ENCODE results near the gene MGRN1.
A peak's percentile ranks its signal among the peaks of the same experiment; 100 is the strongest.

The MGRN1 gene

DNA sequence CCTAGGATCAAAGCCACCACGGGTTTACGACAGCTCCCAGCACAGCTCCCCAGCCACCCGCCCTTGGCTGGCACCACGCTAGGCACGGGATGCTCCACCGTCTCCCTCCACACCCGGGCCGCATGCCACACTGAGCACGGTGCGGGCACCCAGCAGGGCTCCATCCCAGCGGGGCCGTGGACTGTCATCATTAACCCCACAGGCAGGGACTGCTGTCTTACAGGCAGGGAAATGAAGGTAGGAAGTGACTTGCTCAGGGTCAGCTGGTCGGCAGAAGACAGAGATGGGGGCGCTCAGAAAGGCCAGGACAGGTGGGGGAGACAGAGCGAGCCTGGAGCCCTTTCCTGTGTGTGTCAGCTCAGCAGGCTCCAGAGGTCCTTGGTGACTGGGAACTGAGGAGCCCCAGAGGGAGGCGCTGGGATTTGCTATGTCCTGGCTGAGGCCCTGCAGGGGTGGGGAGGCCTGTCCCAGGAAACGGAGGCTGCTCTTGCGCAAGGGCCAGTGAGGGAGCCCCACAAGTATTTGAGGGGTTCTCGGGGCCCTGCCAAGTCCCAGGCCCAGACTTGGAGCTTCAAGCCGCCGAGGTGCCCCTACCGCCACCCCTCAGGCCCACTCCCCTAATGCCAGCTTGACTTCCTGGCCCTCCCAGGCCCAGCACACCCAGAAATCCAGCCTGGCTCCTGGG lies 13.1 kb upstream of the MGRN1 start:
- H3K27ac Mint-ChIP-seq, result peak overlapping the region; percentile 30
- no peak overlapping the region for H3K4me3 Mint-ChIP-seq
- no peaks in the 10 kb centered on the region for H3K9me3 Mint-ChIP-seq
- no peaks in the 10 kb centered on the region for H3K27me3 Mint-ChIP-seq
- peaks cover 45% of the 10 kb centered on the region for H3K4me1 Mint-ChIP-seq (ENCODE audit: low read depth)
- intact Hi-C loops (cut with micrococcal nuclease), result no loop called here
- H3K36me3 Mint-ChIP-seq (ENCODE audit: low read depth), result peaks cover 51% of the 10 kb centered on the region

GRCh38 chr16:4612474-4612931 lies 12.1 kb upstream of the MGRN1 start:
- H3K36me3 Mint-ChIP-seq (ENCODE audit: low read depth), result peaks cover 41% of the 10 kb centered on the region
- H3K9me3 Mint-ChIP-seq, result no peaks in the 10 kb centered on the region
- H3K4me1 Mint-ChIP-seq (ENCODE audit: low read depth), result peaks cover 55% of the 10 kb centered on the region
- no peak overlapping the region for H3K27ac Mint-ChIP-seq
- H3K4me3 Mint-ChIP-seq, result peak overlapping the region; percentile 81
- intact Hi-C loops (cut with micrococcal nuclease), result no loop called here
- H3K27me3 Mint-ChIP-seq, result no peaks in the 10 kb centered on the region

DNA sequence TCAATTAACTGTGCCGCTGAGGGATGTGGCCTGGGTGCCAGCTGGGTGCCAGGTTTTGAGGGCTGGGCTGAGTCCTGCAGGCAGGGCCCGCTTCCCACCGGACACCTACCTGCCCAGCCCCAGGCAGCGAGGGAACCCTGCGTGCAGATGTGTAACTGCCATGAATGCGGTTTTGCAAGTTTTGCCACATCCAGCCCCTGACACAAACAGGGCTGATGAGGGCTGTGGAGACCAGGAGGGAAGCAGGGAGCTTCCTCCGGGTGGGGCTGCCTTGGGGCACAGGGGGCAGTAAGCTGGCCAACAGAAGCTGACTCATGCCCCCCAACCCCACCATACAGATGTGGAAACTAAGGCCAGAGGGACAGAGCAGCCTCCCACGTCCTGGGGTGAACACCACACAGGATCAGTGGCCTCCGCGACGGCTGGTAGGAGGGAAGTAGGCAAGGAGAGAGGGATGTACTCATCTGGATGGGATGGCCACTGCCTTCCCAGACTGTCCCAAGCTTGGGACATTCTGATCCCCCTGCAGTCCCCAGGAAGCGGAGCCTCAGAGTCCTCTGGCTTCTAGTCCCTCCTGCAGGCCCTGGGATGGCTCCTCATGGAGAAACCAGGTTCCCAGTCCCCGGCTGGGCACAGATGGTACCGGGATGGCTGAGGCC lies 11.5 kb upstream of the MGRN1 start:
- Mint-ChIP-seq H3K4me3 (peak overlapping the region; percentile 81), H3K36me3 (ENCODE audit: low read depth) (peaks cover 35% of the 10 kb centered on the region), H3K4me1 (ENCODE audit: low read depth) (peaks cover 61% of the 10 kb centered on the region), H3K27ac (peak overlapping the region; percentile 57), H3K27me3 (no peaks in the 10 kb centered on the region), H3K9me3 (no peaks in the 10 kb centered on the region)
- intact Hi-C loops (cut with micrococcal nuclease), result no loop called here

- Mint-ChIP-seq H3K27me3 (no peaks in the 10 kb centered on the region), H3K27ac (peak overlapping the region; percentile 98), H3K9me3 (no peaks in the 10 kb centered on the region), H3K4me1 (ENCODE audit: low read depth) (peaks cover 61% of the 10 kb centered on the region), H3K4me3 (peak overlapping the region; percentile 81), H3K36me3 (ENCODE audit: low read depth) (peaks cover 27% of the 10 kb centered on the region)
- intact Hi-C loops (cut with micrococcal nuclease), result no loop called here
Measured at GRCh38 chr16:4613636-4614570, 10.7 kb upstream of the MGRN1 start.

DNA sequence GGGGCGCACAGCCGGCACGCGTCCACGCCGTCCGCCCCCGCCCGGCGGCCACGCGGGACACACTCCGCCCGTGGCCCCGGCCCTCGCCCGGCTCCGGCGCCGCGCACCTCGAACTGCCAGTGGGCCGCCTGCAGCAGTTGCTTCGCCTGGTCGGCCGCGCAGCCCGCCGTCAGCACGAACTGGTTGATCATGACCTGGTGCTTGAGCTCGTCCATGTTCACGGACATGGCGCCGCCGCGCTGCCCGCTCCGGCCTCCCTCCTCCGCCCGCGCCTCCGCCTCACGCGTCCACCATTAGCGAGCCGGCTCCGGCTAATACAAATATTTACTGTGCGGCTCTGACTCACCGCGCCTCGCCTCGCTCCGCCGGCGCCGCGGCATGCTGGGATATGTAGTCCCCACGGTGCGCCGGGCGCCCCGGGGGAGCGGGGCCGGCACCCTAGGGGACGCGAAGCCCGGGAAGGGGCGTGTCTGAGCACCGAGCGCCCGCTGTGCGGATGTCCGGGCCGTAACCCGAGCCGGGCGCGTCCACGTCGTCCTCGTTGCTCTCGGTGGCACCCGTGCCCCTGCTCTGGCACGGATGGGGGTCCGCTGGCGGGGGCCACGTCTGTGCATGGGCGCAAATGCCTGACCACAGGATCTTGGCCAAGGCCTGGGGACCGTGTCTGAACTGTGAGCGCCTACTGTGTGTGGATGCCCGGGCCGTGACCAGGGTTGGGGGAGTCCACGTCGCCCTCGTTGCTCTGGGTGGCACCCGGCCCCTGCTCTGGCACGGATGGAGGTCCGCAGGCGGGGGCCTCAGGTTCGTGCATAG lies 9.8 kb upstream of the MGRN1 start, which contains the start of gene UBALD1:
TSS of gene UBALD1 (minus strand) at position 318 of the 813 bp plus-strand sequence. CDS start at position 227, 91 bp downstream.
- Mint-ChIP-seq H3K4me3 (peak within 1 kb of the TSS; percentile 81), H3K27ac (peak within 1 kb of the TSS; percentile 98), H3K9me3 (no peaks in the 10 kb centered on the region), H3K36me3 (ENCODE audit: low read depth) (peaks cover 18% of the 10 kb centered on the region), H3K27me3 (no peaks in the 10 kb centered on the region), H3K4me1 (ENCODE audit: low read depth) (peaks cover 61% of the 10 kb centered on the region)
- intact Hi-C loops (cut with micrococcal nuclease), result no loop called here

GRCh38 chr16:4615384-4616046 lies 9.1 kb upstream of the MGRN1 start:
- H3K27me3 Mint-ChIP-seq, result no peaks in the 10 kb centered on the region
- peaks cover 61% of the 10 kb centered on the region for H3K4me1 Mint-ChIP-seq (ENCODE audit: low read depth)
- no peaks in the 10 kb centered on the region for H3K9me3 Mint-ChIP-seq
- H3K36me3 Mint-ChIP-seq (ENCODE audit: low read depth), result peaks cover 15% of the 10 kb centered on the region
- peak overlapping the region; percentile 98 for H3K27ac Mint-ChIP-seq
- peak overlapping the region; percentile 81 for H3K4me3 Mint-ChIP-seq
- intact Hi-C loops (cut with micrococcal nuclease), result loop anchor here (1.0 kb wide), 1 partner anchor 9 kb away; the partner anchor contains the start of gene MGRN1

GRCh38 chr16:4616047-4616811 lies 8.4 kb upstream of the MGRN1 start:
- no peaks in the 10 kb centered on the region for H3K9me3 Mint-ChIP-seq
- no peaks in the 10 kb centered on the region for H3K27me3 Mint-ChIP-seq
- peak overlapping the region; percentile 98 for H3K27ac Mint-ChIP-seq
- intact Hi-C loops (cut with micrococcal nuclease), result loop anchor here (1.0 kb wide), 1 partner anchor 8 kb away; the partner anchor contains the start of gene MGRN1
- peak overlapping the region; percentile 86 for H3K4me3 Mint-ChIP-seq
- peaks cover 10% of the 10 kb centered on the region for H3K36me3 Mint-ChIP-seq (ENCODE audit: low read depth)
- H3K4me1 Mint-ChIP-seq (ENCODE audit: low read depth), result peaks cover 54% of the 10 kb centered on the region

- peak overlapping the region; percentile 98 for H3K27ac Mint-ChIP-seq
- intact Hi-C loops (cut with micrococcal nuclease), result no loop called here
- no peaks in the 10 kb centered on the region for H3K27me3 Mint-ChIP-seq
- peaks cover 6% of the 10 kb centered on the region for H3K36me3 Mint-ChIP-seq (ENCODE audit: low read depth)
- H3K4me1 Mint-ChIP-seq (ENCODE audit: low read depth), result peaks cover 42% of the 10 kb centered on the region
- no peaks in the 10 kb centered on the region for H3K9me3 Mint-ChIP-seq
- H3K4me3 Mint-ChIP-seq, result no peak overlapping the region
Measured at GRCh38 chr16:4617880-4618279, 6.7 kb upstream of the MGRN1 start.

- no peaks in the 10 kb centered on the region for H3K27me3 Mint-ChIP-seq
- H3K4me3 Mint-ChIP-seq, result no peak overlapping the region
- peaks cover 43% of the 10 kb centered on the region for H3K4me1 Mint-ChIP-seq (ENCODE audit: low read depth)
- H3K27ac Mint-ChIP-seq, result no peak overlapping the region
- intact Hi-C loops (cut with micrococcal nuclease), result no loop called here
- H3K9me3 Mint-ChIP-seq, result no peaks in the 10 kb centered on the region
- peaks cover 6% of the 10 kb centered on the region for H3K36me3 Mint-ChIP-seq (ENCODE audit: low read depth)
Measured at GRCh38 chr16:4618645-4619418, 5.8 kb upstream of the MGRN1 start.

- intact Hi-C loops (cut with micrococcal nuclease), result no loop called here
- no peaks in the 10 kb centered on the region for H3K9me3 Mint-ChIP-seq
- H3K4me1 Mint-ChIP-seq (ENCODE audit: low read depth), result peaks cover 49% of the 10 kb centered on the region
- peaks cover 39% of the 10 kb centered on the region for H3K36me3 Mint-ChIP-seq (ENCODE audit: low read depth)
- H3K27me3 Mint-ChIP-seq, result no peaks in the 10 kb centered on the region
- peak overlapping the region; percentile 23 for H3K4me3 Mint-ChIP-seq
- peak overlapping the region; percentile 97 for H3K27ac Mint-ChIP-seq
Measured at GRCh38 chr16:4623593-4623992, 1.0 kb upstream of the MGRN1 start.

DNA sequence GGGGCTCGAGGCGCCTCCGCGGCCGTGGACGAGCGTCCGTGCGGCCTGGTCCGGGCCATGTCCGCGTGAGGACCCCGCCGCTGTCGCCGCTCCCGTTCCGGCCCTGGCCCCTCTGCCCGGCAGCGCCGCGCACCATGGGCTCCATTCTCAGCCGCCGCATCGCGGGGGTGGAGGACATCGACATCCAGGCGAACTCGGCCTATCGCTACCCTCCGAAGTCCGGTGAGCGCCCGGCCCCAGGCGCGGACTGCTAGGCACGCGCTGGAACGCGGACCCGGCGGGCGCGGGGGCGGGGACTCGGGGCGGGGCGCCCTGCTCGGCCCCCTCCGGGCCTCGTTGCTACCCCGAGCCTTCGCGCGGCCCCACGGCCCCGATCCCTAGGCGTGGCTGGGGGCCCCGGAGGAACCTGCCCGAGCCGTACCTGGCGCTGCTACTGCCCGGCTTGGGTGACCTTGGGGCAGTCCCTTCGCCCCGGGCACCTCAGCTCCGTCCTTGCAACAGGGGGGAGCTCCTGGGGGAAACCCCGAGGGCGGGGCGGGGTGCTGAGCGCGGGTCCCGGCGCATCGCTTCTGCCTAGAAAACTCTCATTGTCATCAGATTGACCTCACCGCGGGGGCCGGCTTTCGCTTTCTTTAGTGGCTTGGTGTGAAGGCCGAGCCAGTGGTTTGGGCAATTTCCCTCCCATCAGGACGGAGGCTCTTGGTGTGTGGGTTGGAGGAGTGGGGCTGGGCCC lies 367 bp downstream of the MGRN1 start:
- H3K4me1 Mint-ChIP-seq (ENCODE audit: low read depth), result peaks cover 57% of the 10 kb centered on the region
- H3K27me3 Mint-ChIP-seq, result no peaks in the 10 kb centered on the region
- peaks cover 53% of the 10 kb centered on the region for H3K36me3 Mint-ChIP-seq (ENCODE audit: low read depth)
- intact Hi-C loops (cut with micrococcal nuclease), result loop anchor here (1.0 to 5.0 kb wide), 3 partner anchors 9 to 55 kb away; no protein-coding TSS in a partner anchor
- peak overlapping the region; percentile 98 for H3K4me3 Mint-ChIP-seq
- H3K9me3 Mint-ChIP-seq, result no peaks in the 10 kb centered on the region
- peak overlapping the region; percentile 97 for H3K27ac Mint-ChIP-seq

Data from dendritic cell treated with granulocyte-macrophage colony-stimulating factor and Interleukin-4, amounts not matched to agents 40 ng/mL and 50 ng/mL, for 4 days (primary cell).